ENCODE results near the gene C19orf12. TPM values are rescaled to one million over a fixed set of nuclear protein-coding genes. Genes with fewer than 3 reads are reported as not detected.
"Not testable (repeated sequence)": the region's sequence is repeated elsewhere in the genome, so short reads cannot be mapped to it uniquely, and the experiment has no call there.

C19orf12 gene
- polyA plus RNA-seq, 12 donors, result 18.0 to 40.5 (median 23.7) TPM; not detected in 1

DNA sequence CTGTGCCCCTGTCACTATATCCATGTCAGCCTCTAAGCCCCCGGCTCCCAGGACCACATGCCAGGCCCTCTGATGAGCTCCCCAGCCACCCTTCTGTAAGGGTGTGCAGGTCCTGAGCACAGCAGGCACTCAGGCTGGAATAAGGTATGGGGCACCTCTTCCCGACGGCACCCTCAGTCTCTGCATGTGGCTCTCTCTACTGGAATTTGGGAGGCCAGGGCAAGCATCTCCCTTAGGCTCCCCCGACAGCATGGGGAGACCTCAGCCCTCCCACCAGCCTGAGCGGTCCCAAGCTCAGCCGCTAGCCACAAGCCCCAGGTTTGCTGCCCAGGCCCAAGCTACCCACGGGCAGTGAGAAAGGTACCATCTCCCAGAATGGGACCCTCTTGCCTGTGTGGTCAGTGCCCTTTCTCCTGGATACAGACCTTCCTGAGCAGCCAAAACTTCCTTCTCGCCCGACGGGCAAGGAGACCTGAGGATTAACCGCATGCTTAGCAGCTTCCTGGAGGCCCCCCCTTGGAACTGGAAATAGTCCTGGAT, 22.5 kb upstream of the C19orf12 start:
- DNase-seq, result no peak

DNA sequence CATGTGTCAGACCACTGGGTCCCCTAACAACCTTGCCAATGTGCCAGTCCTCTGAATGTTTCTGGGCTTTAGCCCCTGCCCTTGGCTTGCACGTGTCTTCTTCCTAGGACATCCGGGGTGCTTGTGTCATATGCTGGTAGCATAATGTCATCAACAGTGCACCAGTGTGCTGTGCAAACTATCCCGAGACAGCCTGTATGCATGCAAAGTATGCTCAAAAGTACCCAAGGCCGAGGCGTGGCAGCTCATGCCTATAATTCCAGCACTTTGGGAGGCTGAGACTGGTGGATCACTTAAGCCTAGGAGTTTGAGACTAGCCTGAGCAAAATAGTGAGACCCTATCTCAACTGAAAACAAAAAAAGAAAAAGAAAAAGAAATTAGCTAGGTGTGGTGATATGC, 20.8 kb upstream of the C19orf12 start:
- no peak for DNase-seq

DNA sequence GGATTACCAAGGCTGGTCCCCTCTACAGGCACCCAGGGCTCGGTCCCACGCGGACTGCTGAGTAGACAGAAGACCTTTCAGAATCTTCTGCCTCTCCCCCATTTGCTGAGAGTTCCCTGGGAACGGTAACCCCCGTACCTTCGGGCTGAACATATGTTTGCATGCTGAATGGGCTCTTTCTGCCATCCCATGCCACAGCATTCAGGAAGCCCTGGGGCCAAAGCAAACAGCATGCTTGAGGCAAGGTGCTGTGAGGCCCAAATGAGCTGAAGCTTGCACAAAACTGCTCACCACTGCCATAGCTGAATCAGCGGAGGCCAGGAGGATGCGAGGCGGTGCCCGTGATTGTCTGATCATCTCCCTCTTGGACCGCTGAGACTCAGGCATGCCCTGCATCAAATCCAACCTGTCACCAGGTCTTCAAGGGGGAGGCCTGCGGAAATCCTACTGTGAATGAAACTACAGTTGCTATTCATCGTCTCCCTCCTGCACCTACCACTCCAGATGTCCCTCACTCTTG, 16.3 kb upstream of the C19orf12 start:
- DNase-seq, result no peak

- no peak for DNase-seq
Observed at GRCh38 chr19:29727906-29728305, 12.8 kb upstream of the C19orf12 start.

DNA sequence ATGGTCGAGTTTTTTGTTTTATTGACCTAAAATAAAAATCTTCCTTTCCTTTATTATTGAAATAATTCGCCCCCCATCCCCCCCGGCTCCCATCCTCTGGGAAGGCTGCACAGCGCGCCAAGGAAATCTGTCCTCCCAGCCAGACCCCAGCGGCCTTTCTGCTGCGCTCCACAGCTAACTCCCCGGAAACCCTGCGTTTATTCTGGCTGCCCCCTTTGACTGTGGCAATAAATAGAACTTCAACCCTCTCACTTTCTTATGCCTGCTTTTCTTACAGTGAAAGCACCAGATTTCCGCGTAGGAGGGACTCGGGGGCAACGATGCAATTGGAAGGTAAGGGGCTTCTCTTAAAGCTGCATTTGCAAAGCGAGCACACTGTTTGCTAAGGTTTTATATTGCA, 9.7 kb upstream of the C19orf12 start:
- no peak for DNase-seq

GRCh38 chr19:29724102-29724641, 9.1 kb upstream of the C19orf12 start:
- DNase-seq, result no peak

GRCh38 chr19:29717051-29717450, 2.0 kb upstream of the C19orf12 start:
- no peak for DNase-seq

- no peak for DNase-seq
Observed at GRCh38 chr19:29715701-29716581, 880 bp upstream of the C19orf12 start.

GRCh38 chr19:29714371-29714952, 599 bp downstream of the C19orf12 start:
- DNase-seq, result no peak

- DNase-seq, result no peak
Observed at GRCh38 chr19:29712744-29713516, 2.1 kb downstream of the C19orf12 start.

- DNase-seq, result no peak
Observed at GRCh38 chr19:29711584-29712132, 3.4 kb downstream of the C19orf12 start.

DNA sequence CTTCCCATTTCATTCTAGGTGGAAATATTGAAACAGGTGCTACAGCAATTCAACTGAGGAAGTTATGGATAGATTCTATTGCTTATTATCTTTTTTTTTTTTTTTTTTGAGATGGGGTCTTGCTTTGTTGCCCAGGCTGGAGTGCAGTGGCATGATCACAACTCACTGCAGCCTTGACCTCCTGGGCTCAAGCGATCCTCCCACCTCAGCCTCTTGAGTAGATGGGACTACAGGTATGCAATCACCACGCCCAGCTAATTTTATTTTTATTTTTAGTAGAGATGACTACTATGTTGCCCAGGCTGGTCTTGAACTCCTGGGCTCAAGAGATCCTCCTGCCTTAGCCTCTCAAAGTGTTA, 5.6 kb downstream of the C19orf12 start:
- DNase-seq, result not testable (repeated sequence)

- DNase-seq, result no peak
Observed at GRCh38 chr19:29708554-29709439, 6.3 kb downstream of the C19orf12 start.

- DNase-seq, result no peak
Observed at GRCh38 chr19:29706635-29707034, 8.4 kb downstream of the C19orf12 start.

GRCh38 chr19:29705706-29706105, 9.4 kb downstream of the C19orf12 start:
- DNase-seq, result no peak

- no peak for DNase-seq
Observed at GRCh38 chr19:29704562-29705558, 10.2 kb downstream of the C19orf12 start.

GRCh38 chr19:29702963-29703320, 12.1 kb downstream of the C19orf12 start:
- DNase-seq, result no peak

GRCh38 chr19:29702161-29702962, 12.7 kb downstream of the C19orf12 start:
- no peak for DNase-seq
